HG03469 (cell line): ENCODE measurements around the gene DTNB.

Source experiments
- ATAC-seq: cut with Tn5 transposase; IDR thresholded peaks from one replicate; pipeline ENCODE4 v1.9.1; 2021; ENCODE audit warnings: mild to moderate bottlenecking, moderate library complexity, moderate number of reproducible peaks; ENCODE audit not compliant: unreplicated experiment

The DTNB gene

DNA sequence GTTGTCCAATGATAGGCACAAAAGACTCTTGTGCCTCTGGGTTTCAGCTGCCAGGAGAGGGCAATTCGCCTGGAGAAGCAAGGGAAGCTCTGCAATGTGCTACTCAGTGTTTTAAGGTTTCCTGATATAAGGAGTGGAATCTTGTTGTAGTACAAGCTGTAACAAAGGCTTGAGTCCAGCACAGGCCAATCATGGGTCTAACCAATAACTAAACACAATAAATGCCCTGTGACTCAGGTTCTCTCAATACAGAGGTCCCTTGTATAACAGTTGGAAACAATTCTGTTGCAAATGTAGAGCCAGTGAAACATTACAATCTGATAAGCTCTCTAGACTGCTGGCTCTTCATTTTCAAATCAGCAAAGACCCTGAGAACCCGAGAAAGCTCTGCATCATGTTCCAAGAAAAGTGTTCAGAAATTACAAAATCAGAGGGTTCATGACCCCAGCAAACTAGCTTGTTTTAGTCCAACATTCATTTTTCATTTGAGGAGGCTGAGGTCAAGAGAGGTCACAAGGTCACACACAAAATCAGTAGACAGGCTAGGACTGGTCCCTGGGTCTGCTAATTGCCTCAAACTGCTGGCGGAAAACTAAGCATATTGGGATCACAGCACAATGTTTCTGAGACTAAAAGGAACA is 272.7 kb downstream of the DTNB start:
- ATAC-seq, result no peak

DNA sequence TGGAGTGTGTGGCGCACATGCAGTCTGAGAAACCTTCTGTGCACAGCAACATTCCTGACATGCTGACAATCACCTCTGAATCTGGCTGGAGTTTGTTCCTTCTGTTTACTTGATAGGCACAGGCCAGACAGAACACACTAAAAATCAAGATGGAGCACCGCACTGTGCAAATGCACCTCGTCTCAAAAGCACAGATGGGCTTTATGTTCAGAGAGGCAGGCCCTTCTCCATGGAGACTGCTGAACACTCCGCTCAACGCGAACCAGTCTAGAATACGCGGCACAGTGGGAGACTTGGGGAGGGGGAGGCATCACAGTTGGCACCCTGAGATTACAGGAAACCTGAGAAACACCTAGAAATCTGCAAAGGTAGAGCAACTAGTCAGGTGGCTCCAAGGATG is 273.2 kb downstream of the DTNB start:
- no peak for ATAC-seq

DNA sequence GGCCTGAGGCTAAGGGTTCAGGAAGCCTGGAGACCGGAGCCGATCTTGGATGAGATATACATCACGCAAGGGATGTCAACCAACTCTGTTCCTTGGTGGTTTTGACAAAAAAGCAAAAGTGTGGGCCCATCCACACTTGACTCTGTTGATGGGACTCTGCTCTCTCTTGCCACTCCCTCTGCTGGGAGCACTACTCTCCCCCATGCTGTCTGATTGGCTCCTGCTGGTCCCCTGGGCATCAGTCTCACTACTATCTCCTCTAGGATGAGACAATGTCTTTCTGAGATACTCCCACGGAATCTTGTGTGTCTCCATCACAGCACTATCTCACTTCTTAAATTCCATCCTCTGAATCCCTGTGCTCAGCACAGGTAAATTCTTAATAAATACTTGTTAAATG is 274.8 kb downstream of the DTNB start:
- ATAC-seq, result no peak

DNA sequence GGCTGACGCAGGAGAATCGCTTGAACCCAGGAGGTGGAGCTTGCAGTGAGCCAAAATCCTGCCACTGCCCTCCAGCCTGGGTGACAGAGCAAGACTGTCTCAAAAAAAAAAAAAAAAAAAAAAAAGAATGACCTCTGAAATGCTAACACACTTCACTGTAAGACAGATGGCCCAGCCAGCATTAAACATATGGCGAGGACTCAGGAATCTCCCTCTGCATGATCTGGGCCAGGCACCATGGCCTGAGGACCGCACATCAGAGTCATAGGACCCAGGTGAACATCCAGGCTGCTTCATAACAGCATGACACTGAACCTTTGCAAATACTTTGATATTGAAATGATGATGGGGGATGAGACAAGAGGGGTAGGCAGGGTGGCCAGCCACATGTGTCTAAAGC is 275.6 kb downstream of the DTNB start:
- no peak for ATAC-seq

DNA sequence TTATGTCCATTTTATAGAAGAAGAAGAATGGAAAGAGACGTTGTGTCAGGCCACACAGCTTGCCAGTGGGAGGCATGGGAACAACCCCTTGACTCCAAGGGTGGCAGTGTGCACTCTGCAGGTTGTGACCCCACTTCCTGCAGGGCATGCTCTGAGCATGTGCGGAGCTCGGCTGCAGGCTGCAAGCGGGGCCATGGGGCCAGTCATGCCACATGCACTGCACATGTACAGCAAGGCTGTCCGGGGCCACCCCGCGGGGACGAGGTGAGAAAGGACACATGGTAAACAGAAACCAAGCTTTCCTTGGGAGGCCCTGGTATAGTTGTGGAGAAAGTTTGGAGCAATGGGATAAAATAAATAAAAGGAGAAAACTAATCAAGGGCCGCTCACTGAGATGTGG is 284.2 kb downstream of the DTNB start:
- ATAC-seq, result no peak

DNA sequence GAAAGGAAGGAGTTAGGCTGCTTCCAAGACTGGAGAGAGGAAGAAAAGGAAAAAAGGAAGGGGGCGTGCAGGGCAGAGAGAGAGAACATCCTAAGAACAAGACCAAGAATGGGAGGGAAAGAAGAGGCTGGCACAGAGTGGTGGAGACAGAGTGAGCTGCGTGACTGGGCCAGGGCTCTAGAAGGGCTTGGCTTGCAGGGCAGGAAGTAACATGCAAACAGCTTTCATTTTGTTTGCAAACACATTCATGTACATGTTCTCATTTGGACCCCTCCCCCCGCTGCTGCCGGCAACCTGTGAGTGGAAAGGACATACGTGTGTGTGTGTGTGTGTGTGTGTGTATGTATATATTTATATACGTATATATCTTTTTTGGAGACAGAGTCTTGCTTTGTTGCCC is 284.9 kb downstream of the DTNB start:
- no peak for ATAC-seq

DNA sequence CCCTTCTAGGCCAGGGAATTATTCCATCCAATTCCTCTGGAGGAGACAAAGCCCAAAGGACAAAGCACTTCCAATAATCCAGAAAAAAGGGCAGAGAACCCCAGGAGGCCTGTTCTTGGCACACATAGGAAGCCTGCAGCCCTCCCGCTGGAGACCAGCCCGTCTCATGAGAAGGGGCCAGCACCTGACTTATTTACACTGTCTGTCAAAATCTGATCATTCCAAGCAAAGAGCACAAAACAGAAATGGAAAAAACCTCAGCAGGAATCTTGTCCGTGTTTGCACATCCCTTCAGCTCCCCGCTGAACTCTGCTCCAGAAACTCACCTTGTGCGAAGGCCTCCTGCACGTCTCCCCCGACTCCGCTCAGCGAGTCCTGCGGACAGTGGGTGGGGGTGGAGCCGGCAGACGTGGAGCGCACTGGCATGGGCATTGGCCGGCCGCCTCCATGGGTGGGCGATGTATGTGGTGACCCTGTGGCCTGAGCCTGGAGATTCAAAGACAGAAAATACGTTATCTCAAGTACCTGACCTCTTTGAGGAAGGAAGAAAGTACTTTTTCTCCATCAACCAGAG is 285.4 kb downstream of the DTNB start:
- ATAC-seq, result no peak

DNA sequence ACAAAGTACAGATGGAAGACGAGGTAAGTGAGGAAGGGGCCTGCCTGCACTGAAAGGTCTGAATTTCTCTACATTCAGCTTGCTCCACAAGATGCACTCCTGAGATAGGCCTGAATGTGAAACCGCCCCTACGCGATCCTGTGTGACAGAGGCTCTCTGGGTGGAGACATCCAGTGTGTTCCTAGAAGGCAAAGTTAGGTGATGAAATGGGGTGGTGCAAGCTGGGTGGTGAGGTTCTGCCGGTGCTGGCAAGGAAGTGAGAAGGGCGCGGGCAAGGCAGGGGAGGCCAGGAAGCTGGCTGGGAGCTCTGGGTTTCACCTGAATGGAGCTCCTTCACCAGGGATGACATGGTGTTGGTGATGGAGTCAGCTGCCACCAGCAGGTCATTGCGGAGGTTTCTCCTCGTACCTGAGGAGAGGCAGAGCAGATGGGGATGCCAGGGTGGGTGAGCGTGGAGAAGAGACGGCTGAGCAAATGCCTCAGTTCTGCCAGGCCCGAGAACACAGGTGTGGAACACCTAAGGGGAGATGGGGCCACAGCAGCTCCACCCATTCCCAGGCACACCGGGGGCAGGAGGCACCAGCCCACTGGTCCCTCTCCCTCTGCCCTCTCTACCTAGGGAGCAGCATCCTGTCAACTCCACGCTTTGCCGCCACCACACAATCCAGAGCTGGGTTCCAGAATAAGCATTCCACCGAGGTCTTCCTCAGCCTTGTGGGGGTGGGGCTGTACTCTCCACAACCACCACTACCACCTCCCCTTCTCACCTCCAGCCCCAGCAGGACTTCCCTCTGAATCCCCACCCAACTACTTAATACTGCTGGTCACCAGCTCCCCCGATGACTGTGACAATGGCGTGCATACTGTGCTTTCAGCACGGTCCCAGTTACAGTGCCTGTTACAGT is 286.2 kb downstream of the DTNB start:
- ATAC-seq, result no peak

DNA sequence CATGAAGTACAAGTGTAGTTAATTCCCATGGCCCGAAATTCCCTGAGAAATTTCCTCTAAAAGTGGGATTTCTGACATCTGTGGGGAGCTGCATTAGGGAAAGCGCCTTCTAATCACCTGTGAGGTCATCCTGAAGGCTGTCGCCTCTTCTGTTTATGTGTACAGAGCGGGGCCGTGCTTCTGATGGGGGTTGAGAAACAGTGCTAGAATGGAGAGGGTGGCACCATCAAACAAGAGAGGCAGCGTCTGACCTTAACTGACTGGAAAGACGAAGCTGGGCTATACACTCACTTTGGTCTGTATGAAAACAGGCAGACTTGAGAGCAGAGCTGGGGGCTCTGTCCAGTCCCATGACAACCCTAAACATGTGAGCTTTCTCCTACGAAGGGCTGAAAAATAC is 287.5 kb downstream of the DTNB start:
- ATAC-seq, result no peak

DNA sequence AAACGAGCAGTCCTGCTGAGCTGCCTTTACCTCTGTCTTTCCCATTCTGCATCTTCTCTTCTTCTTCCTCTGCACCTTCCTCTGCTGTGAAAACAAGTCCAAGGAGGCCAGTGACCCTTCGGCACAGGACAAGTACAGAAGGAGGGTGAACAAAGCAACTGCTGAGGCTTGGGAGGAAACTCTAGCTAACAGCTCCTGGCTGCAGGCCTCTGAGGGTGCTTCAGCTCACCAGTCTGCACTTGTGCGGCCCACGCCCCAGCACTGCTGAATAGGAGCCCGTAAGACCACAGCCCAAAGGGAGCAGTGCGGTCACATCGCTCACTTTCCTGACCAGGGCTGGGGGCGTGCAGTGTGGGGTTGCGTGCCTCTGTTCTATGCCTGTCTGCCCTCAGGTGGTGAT is 289.6 kb downstream of the DTNB start:
- ATAC-seq, result no peak

DNA sequence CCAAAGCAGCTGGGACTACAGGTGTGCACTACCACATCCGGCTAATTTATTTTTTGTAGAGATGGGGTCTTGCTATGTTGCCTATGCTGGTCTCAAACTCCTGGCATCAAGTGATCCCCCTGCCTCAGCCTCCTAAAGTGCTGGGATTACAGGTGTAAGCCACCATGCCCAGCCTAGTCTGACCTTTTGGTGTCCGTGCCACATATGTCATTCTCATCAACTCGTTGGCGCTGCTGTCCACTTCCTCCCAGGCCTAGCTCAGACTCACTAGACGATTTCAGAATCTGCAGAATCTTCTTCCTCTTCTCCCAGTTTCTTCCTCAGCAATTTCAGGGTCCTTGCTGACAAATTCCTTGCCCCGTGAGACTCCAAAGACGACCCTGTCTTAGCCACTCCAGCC is 291.9 kb downstream of the DTNB start:
- no peak for ATAC-seq

DNA sequence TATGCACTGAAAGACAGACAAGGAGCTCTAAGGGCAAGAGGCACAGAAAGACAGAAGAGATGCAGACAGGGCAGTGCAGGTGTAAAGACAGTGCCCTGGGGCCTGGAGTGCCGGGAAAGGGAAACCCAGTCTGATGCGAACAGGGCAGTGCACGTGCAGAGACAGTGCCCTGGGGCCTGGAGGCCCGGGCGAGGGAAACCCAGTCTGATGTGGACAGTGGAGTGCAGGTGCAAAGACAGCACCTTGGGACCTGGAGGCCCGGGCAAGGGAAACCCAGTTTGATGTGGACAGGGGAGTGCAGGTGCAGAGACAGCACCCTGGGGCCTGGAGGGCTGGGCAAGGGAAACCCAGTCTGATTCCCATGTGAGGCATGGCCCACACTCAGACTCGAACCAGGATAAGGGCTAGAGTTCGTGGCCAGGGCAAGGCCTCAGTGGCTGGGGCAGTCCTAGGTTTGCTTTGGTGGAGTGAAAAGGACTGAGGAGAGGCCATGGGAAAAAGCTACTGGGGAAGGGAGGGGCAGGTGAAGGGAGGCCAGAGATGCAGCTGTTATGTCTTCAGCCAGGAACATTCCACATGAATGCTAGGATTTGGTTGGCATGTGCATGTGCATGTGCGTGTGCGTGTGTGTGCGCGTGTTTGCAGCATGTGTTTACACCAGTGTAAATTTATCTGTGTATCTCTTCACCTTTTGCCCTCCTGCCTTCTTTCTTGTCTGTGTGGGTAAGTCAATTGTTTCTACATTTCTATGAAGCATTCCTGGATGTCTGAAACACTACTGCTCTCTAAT is 292.6 kb downstream of the DTNB start:
- no peak for ATAC-seq

DNA sequence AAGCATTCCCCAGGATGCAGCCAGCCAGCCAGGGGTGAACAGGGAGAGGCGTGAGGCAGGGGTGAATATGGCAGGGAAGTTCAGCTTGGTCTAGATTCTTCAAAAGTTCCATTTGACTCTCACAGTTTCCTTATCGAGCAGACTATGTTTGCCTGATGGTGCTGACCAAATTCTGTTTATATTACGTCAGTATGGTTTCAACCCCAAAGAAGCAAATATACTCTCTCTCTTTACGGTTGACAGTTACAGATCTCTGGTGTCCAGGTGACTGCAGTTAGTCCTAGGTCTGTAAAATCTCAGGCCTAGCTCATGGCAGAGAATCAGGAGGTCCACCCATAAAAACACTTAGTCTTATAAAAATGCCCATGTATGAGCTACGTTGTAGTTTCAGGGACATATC is 293.4 kb downstream of the DTNB start:
- ATAC-seq, result no peak

DNA sequence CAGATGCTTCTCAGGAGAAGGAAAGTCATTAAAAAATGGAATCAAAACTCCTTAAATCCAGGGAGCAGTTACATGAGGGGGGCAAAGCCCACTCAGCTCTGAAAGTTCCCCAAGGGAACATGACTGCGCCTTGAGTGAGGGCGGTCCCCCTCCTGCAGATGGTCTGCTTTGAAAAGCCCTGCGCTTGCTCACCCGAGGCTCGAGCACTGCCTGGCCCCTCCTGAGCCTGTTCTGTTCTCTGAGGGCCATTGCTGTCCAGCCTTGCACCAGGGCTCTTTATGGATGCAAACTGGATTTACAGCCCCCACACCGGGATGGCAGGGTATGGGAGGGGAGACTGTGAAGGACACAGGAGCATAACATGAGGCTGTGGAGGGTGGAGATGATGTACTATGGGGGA is 293.8 kb downstream of the DTNB start:
- no peak for ATAC-seq

DNA sequence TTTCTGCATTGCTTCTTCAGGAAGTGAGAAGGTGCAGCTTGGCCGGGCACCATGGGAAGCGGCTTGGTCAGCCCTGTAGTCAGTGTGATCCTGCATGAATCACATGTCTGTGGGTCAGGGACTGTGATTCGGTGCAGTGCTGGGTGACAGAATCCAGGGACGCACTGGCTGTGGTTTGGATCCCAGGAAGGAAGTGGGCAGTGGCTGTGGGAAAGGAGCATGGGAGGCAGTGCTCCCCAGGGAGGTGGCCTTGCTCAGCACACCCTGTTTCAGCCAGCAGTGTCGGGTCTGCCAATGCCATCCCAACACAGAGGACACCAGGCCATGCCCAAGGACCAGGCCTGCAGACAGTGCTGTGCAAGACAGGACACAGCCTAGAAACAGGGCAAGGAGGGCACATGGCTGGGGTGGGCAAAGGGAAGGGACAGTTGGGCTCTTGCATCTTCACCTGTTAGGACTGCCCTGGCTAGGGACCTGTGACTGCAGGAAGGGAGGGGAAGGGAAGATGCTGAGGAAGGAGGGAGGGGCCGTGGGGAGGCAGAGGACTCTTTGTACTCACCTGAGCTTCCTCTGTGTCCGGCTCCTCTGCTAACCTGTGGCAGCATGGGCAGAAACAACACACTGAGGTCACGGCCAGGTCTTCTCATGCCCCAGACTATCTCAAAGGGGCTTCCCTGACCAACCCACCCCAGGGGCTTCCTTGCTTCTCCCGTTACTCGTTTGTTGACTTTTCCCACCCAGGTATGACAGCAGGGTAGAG is 294.5 kb downstream of the DTNB start:
- ATAC-seq, result no peak

DNA sequence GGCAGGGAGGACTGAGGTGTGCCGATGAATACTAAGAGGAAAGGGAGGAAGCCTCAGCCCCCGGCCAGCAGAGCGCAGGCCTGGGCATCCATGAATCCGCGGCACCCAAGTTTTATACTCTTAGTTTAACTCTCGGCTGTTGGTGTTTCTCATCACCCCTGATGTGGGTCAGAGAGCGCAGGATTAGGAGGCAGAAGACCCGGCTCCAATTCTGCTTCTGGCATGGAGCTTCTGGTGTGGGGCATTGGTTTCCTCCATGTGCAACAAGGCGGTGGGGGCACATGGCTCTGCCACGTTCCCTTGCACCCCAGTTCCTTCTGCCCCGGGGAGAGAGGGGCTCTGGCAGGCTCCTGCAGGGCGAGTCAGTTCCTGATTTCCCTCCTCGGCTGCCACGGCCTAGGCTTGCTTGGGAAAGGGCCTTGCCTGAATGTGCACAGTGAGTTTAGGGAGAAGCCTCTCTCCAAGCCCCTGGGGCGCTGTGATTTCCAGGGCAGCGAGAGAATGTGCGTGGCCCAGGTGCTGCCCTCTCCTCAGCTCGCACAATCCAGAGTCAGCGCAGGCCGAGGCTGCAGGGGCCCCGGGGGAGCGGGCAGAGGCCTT is 295.5 kb downstream of the DTNB start:
- ATAC-seq, result no peak

DNA sequence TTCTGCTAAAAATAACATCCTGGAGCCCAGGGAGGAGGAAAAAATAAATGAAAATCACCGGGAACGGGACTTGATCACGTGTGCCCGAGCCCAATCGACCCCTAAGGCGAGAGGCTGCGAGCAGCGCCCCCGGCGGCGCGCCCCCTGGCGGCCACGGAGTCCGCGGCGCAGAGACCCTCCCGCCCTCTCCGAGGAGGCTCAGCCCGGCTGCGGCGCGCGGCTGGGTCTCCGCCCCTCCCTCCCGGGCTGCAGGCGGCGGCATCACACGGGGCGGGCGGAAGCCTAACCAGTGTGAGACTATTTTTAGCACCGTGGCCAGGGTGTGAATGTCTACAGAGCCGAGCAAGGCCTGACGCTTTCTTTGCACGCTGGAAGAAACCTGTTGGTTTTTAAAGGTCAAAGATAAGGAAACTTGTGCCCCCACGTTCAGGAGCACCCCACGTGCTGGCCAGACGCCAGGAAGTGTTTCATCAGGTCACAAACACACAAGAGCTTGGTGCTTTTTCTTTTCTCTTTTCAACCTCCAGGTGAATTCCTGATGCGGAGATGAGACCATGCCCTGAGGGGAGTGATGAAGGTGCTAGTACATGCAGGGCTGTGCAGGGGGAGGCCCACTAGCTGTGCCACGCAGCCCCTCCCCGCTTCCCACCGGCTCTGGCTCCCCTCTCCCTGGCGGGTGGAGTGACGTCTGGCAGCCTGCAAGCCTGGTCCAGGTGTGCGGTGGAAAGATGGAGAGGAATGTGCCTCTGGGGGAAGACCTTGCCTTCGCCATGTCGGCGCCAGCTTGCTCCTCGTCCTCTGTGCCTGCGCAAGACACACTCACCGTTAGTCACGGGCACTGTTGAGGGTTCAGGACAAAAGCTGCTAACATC is 296.4 kb downstream of the DTNB start:
- peak; percentile 82 for ATAC-seq

DNA sequence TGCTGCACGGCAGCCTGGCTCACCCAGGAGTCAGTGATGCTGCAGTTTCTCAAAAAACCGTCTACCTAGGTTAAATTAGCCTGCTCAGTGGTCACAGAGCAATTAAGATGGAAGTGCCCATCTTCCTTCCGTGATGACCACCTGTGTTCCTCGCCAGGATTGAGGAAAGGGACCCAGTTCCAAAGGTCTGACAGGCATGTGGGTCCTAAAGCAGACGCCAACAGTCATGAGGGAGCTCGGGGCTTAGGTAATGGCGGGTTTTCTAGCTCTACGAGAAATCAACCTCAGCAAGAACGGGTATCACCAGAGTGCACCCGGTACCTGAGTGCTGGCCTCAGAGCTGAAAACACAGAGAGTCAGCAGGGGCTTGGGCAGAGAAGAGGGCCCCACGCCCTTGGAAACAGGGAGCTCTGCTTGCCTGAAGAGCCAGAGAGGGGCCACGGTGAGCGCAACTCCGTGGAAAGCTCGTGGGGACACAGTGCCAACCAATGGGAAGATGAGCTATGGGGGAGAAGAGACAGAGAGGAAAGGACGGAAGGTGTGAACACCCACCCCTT is 297.3 kb downstream of the DTNB start:
- ATAC-seq, result no peak
